Activated CD8-positive, alpha-beta memory T cell treated with anti-CD3 and anti-CD28 coated beads for 36 hours (primary cell): ENCODE data around the gene WDR82. TPM values are rescaled to one million over a fixed set of nuclear protein-coding genes. Genes with fewer than 3 reads are reported as not detected.

Source experiments
- CTCF ChIA-PET: fragments of 350-600 bp; sonication (Branson Sonifier 250); formaldehyde crosslinking; loops from one replicate; lab custom pipeline; 2021; ENCODE audit warnings: antibody characterized with exemption; lab: Charles Lee
- POLR2A ChIA-PET: fragments of 350-600 bp; sonication (Branson Sonifier 250); formaldehyde crosslinking; loops from one replicate; lab custom pipeline; 2021; ENCODE audit warnings: antibody characterized with exemption; lab: Charles Lee
- total RNA-seq, 2 experiments: library from RNA; stranded (reverse); gene quantifications; one replicate each; pipeline ENCODE4 v1.2.3, GENCODE V29; 2021

WDR82 gene
- total RNA-seq, 2 experiments from 2014 or later, result 123 to 124 TPM

- POLR2A ChIA-PET, result interaction anchor here (1.3 kb wide), 1 partner anchor 9 kb away, joined by 3 read pairs; no protein-coding TSS in a partner anchor
- CTCF ChIA-PET, result interaction anchor here (1.0 to 1.1 kb wide), 2 partner anchors 38 to 51 kb away, joined by 3 read pairs; partner anchors contain the start of gene WDR82
These were observed 51.3 kb downstream of the WDR82 start for GRCh38 chr3:52227117-52227516.

DNA sequence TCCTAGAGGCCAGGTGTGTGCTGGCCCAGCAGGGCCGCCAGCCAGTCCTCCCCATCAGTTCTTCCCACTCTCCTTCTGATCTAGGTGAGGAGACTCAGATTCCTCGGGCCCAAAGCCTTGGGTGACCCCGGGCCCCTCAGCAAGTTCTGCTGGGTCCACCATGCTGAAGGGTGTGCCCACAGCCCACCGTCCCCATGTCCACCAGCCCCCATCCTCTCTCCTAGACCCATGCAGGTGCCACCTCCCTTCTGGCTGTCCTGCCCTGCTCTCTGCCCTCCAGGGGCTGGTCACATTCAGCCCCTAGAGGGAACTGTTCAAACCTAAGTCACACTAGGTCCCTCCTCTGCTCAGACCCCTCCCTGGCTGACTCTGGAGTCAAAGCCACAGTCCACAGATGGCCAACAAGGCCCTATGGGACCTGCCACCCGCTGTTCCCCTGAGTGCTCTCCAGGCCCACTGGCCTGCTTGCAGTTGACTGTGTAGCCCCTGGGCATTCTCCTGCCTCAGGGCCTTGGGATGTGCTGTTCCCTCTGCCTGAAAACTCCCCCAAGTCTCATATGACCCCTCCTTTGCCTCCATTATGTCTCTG is 52.1 kb downstream of the WDR82 start:
- ChIA-PET CTCF (interaction anchor here (0.9 to 1.2 kb wide), 2 partner anchors 53 to 158 kb away, joined by 3 read pairs; no protein-coding TSS in a partner anchor), POLR2A (interaction anchor here (0.7 to 1.2 kb wide), 3 partner anchors 11 to 12 kb away, joined by 4 to 8 read pairs (median 4); partner anchors contain the start of gene TWF2)

GRCh38 chr3:52225452-52226228 is 52.8 kb downstream of the WDR82 start, which contains the start of gene TLR9:
Gene TLR9 (minus strand): TSS chr3:52225645. CDS start chr3:52225529, 116 bp downstream.
- ChIA-PET POLR2A (interaction anchor here (0.5 to 1.2 kb wide), 5 partner anchors 12 to 159 kb away, joined by 3 to 4 read pairs (median 3); partner anchors contain the start of genes TWF2 and WDR82), CTCF (interaction anchor here (0.8 to 2.7 kb wide), 6 partner anchors 9 to 158 kb away, joined by 3 to 8 read pairs (median 3); no protein-coding TSS in a partner anchor)

GRCh38 chr3:52223449-52224408 is 54.7 kb downstream of the WDR82 start:
- CTCF ChIA-PET, result interaction anchor here (1.4 to 6.0 kb wide), 3 partner anchors 7 to 116 kb away, joined by 4 to 56 read pairs (median 8); no protein-coding TSS in a partner anchor
- POLR2A ChIA-PET, result interaction anchor here (0.9 to 1.0 kb wide), 3 partner anchors 7 to 54 kb away, joined by 3 read pairs; partner anchors contain the start of gene TWF2

DNA sequence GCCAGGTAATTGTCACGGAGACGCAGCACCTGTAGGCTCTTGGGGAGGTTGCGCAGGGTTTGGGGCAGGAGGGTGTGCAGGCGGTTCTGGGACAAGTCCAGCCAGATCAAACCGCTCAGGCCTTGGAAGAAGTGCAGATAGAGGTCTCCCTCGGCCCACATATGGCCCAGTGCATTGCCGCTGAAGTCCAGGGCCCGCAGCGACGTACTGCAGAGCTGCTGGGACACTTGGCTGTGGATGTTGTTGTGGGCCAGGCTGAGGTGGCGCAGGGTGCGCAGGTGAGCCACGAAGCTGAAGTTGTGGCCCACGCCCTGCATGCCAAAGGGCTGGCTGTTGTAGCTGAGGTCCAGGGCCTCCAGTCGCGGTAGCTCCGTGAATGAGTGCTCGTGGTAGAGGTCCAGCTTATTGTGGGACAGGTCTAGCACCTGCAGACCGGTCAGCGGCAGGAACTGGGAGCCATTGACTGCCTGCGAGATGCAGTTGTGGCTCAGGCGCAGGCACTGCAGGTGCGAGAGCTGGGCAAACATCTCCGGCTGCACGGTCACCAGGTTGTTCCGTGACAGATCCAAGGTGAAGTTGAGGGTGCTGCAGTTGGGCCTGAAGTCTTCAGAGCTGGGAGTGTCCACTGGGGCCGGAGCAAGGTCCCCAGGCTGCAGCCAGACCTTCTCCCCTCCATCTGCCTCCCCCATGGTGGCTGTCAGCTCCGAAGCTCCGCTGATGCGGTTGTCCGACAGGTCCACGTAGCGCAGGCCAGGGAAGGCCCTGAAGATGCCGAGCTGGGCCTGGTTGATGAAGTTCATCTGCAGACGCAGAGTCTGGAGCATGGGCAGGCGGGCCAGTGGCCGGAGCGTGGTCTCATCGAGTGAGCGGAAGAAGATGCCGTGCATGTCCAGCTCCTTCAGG is 55.9 kb downstream of the WDR82 start:
- POLR2A ChIA-PET, result interaction anchor here (0.7 to 1.0 kb wide), 3 partner anchors 8 to 16 kb away, joined by 3 read pairs; partner anchors contain the start of gene TWF2

GRCh38 chr3:52221563-52222318 is 56.7 kb downstream of the WDR82 start:
- ChIA-PET POLR2A (interaction anchor here (0.7 kb wide), 1 partner anchor 9 kb away, joined by 3 read pairs; no protein-coding TSS in a partner anchor), CTCF (interaction anchor here (0.9 to 6.0 kb wide), 21 partner anchors 9 to 226 kb away, joined by 3 to 56 read pairs (median 7); partner anchors contain the start of genes GLYCTK and WDR82)

More for the DNA sequence above, 55.9 kb downstream of the WDR82 start:
- CTCF ChIA-PET, result interaction anchor here (0.9 to 6.0 kb wide), 10 partner anchors 8 to 163 kb away, joined by 3 to 56 read pairs (median 5); partner anchors contain the start of gene WDR82

- CTCF ChIA-PET, result interaction anchor here (0.6 to 6.0 kb wide), 32 partner anchors 9 to 226 kb away, joined by 3 to 56 read pairs (median 4); partner anchors contain the start of genes GLYCTK and WDR82
- POLR2A ChIA-PET, result interaction anchor here (1.2 to 1.7 kb wide), 2 partner anchors 56 to 58 kb away, joined by 7 to 8 read pairs; partner anchors contain the start of gene WDR82
These were observed 57.3 kb downstream of the WDR82 start for GRCh38 chr3:52221141-52221562.

DNA sequence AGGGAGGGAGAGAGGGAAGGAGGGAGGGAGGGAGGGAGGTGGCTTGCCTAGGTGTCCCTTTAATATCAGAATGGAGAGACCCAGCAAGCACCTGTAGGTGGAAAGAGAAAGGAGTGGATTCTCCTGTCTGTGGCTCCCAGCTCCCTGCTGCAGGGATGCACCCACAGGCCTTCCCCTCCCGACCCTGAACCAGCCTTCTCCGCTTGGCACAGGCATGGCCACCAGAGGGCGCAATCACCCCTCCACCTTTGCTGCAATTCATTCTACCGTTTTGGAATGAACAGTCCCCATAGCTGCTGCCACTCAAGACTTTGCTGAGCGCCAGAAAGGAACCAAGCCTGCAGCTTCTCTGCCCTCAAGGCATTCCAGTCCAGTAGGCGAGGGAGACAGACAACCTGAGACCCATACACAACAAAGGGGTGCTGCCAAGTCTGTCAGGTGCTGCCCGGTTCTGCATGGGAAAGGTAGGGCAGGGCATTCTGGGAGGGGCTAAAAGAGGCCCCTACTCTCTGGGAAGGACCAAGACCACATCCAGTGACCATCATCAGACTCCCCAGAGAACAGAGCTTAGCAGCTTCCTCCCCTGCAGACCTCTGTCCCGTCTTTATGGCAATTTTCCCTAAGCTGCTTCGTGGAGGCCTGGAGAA is 57.9 kb downstream of the WDR82 start:
- ChIA-PET CTCF (interaction anchor here (0.6 to 6.0 kb wide), 35 partner anchors 8 to 227 kb away, joined by 3 to 56 read pairs (median 4); partner anchors contain the start of genes GLYCTK and WDR82), POLR2A (interaction anchor here (1.2 to 1.7 kb wide), 2 partner anchors 57 to 59 kb away, joined by 7 to 8 read pairs; partner anchors contain the start of gene WDR82)

DNA sequence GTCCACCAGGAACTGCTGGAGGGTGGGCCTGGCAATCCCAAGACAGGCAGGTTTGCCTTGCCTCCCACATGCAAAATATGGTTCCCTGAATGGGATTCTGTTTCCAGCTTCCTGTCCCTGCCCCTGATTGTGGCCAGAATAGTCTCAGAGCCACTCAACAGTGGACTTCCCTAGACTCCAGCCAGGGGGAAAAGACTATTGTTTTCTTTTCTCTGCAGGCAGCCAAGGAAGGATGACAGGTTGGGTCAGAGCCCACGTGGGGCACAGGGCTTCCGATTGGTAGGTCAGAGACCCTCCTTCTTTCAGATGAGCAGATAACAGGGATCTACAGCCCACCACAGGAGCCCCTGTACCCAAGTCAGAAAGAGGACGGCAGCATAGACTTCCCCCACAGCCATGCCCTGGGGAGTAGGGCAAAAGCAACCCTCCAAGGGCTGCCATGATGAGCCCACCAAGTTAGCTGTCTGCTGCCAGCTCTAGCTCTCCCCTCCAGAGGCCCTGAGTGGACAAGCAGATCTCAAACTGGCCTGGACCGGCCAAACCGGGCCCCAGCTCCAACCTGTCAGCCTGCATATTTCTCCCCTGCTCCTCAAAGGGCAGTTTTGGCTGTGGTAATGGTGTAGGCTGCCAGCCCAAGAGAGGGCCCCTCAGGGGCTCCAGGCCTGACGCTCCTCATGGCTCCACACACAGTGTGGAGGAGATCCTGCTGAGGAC is 59.4 kb downstream of the WDR82 start:
- ChIA-PET POLR2A (interaction anchor here (0.7 to 1.7 kb wide), 3 partner anchors 20 to 60 kb away, joined by 5 to 7 read pairs (median 7); partner anchors contain the start of gene WDR82), CTCF (interaction anchor here (0.6 to 6.0 kb wide), 13 partner anchors 10 to 217 kb away, joined by 3 to 56 read pairs (median 9); partner anchors contain the start of genes TWF2 and WDR82)

- CTCF ChIA-PET, result interaction anchor here (0.6 to 6.0 kb wide), 5 partner anchors 12 to 217 kb away, joined by 3 to 56 read pairs (median 5); partner anchors contain the start of gene TWF2
- POLR2A ChIA-PET, result interaction anchor here (0.6 kb wide), 1 partner anchor 22 kb away, joined by 3 read pairs; no protein-coding TSS in a partner anchor
These were observed 60.0 kb downstream of the WDR82 start for GRCh38 chr3:52218454-52218853.

DNA sequence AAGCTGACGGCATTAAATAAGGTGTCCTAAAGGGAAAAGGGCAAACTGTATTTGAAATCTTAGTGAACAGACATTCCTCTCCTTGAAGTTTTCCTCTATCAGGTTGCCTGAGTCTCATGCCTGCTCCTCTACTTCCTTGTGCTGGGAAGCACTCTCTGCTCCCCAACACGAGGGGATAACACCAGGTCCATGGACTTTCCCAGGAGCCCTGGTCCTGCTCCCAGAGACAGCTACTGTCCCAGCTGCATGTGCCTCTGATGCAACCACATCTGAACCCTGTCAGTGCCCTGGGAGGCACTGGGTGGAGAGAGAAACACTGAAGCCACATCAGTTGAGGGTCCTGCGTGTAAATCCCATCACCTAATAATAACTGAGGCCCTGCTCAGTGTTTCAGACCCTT is 60.4 kb downstream of the WDR82 start:
- ChIA-PET POLR2A (interaction anchor here (0.6 kb wide), 1 partner anchor 23 kb away, joined by 3 read pairs; no protein-coding TSS in a partner anchor), CTCF (interaction anchor here (1.1 to 6.0 kb wide), 4 partner anchors 13 to 121 kb away, joined by 3 to 56 read pairs (median 22); partner anchors contain the start of gene TWF2)

DNA sequence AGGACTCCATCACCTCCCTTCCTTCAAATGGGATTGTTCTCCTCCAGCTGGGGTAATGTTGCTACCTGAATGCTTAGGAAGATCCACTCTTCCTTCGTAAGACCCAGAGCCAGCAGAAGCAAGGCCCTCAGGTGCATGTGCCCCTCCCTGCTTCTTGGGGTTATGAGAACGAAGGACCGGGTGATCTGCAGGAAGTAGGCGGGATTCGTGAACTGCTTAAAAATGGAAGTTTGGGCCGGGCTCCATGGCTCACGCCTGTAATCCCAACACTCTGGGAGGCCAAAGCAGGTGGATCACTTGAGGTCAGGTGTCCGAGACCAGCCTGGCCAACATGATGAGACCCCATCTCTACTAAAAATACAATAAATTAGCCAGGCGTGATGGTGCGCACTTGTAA is 61.0 kb downstream of the WDR82 start:
- ChIA-PET POLR2A (no interaction called here), CTCF (interaction anchor here (1.5 to 6.0 kb wide), 4 partner anchors 8 to 122 kb away, joined by 3 to 56 read pairs (median 22); partner anchors contain the start of gene TLR9)

GRCh38 chr3:52216585-52217408 is 61.7 kb downstream of the WDR82 start:
- POLR2A ChIA-PET, result interaction anchor here (0.5 kb wide), 1 partner anchor 37 kb away, joined by 3 read pairs; no protein-coding TSS in a partner anchor
- CTCF ChIA-PET, result interaction anchor here (0.8 to 5.8 kb wide), 4 partner anchors 9 to 122 kb away, joined by 3 to 40 read pairs (median 4); partner anchors contain the start of gene TLR9
